HUES48 (cell line): Measurements from ENCODE around the gene TYW1.
"Not testable (repeated sequence)": the region's sequence is repeated elsewhere in the genome, so short reads cannot be mapped to it uniquely, and the experiment has no call there.

ENCODE experiments used
- H3K27ac ChIP-seq: one replicate; pipeline ENCODE4 v1.7.0; 2013; ENCODE audit warnings: low read depth, low read length, inconsistent platforms
- H3K27me3 ChIP-seq: 2 replicates; pipeline ENCODE4 v1.6.1; 2013; ENCODE audit warnings: mild to moderate bottlenecking, low read length; ENCODE audit not compliant: control insufficient read depth, insufficient read depth
- H3K36me3 ChIP-seq: 2 replicates; pipeline ENCODE4 v1.6.1; 2013; ENCODE audit warnings: low read length; ENCODE audit not compliant: control insufficient read depth, insufficient read depth
- H3K4me1 ChIP-seq: 2 replicates; pipeline ENCODE4 v1.6.1; 2013; ENCODE audit warnings: mild to moderate bottlenecking, low read length; ENCODE audit not compliant: control insufficient read depth, insufficient read depth
- H3K4me3 ChIP-seq: 2 replicates; pipeline ENCODE4 v1.5.1; 2013; ENCODE audit warnings: mild to moderate bottlenecking, low read depth, low read length
- H3K9ac ChIP-seq: 2 replicates; pipeline ENCODE4 v1.6.1; 2013; ENCODE audit warnings: mild to moderate bottlenecking, low read depth, low read length, moderate library complexity
- H3K9me3 ChIP-seq: 2 replicates; pipeline ENCODE4 v1.6.1; 2013; ENCODE audit warnings: low read length; ENCODE audit not compliant: control insufficient read depth, insufficient read depth

TYW1 gene

GRCh38 chr7:66996444-66997191 is at the start of gene TYW1:
TYW1 (plus strand) TSS chr7:66996833; CDS start chr7:66996979, 146 bp downstream.
- not testable (repeated sequence) for H3K27me3 ChIP-seq, H3K4me1 ChIP-seq, H3K9me3 ChIP-seq
- H3K36me3 ChIP-seq = peaks cover 24% of the 10 kb centered on the region
- peak within 1 kb of the TSS; percentile 75 for H3K9ac ChIP-seq
- peak within 1 kb of the TSS; percentile 97 for H3K4me3 ChIP-seq
- peak within 1 kb of the TSS; percentile 83 for H3K27ac ChIP-seq

GRCh38 chr7:66948480-66949109 is 48.0 kb upstream of the TYW1 start:
- Histone ChIP-seq H3K9me3 (no peaks in the 10 kb centered on the region), H3K36me3 (peaks cover 75% of the 10 kb centered on the region), H3K4me3 (no peak overlapping the region), H3K27ac (no peak overlapping the region), H3K4me1 (no peaks in the 10 kb centered on the region), H3K27me3 (no peaks in the 10 kb centered on the region), H3K9ac (no peak overlapping the region)

GRCh38 chr7:66950311-66950710 is 46.3 kb upstream of the TYW1 start:
- Histone ChIP-seq H3K4me3 (no peak overlapping the region), H3K27me3 (no peaks in the 10 kb centered on the region), H3K9ac (no peak overlapping the region), H3K9me3 (no peaks in the 10 kb centered on the region), H3K36me3 (peaks cover 72% of the 10 kb centered on the region), H3K4me1 (no peaks in the 10 kb centered on the region), H3K27ac (no peak overlapping the region)

- no peak overlapping the region for H3K27ac ChIP-seq
- H3K27me3 ChIP-seq = no peaks in the 10 kb centered on the region
- H3K9ac ChIP-seq = no peak overlapping the region
- H3K9me3 ChIP-seq = no peaks in the 10 kb centered on the region
- no peaks in the 10 kb centered on the region for H3K4me1 ChIP-seq
- no peak overlapping the region for H3K4me3 ChIP-seq
- H3K36me3 ChIP-seq = peaks cover 74% of the 10 kb centered on the region
These were observed 45.9 kb upstream of the TYW1 start for GRCh38 chr7:66950763-66951162.

GRCh38 chr7:66952343-66953043 is 44.1 kb upstream of the TYW1 start:
- no peak overlapping the region for H3K9ac ChIP-seq
- H3K4me3 ChIP-seq = no peak overlapping the region
- H3K27me3 ChIP-seq = no peaks in the 10 kb centered on the region
- H3K9me3 ChIP-seq = no peaks in the 10 kb centered on the region
- H3K36me3 ChIP-seq = peaks cover 88% of the 10 kb centered on the region
- no peaks in the 10 kb centered on the region for H3K4me1 ChIP-seq
- H3K27ac ChIP-seq = peak overlapping the region; percentile 78

- Histone ChIP-seq H3K9ac (no peak overlapping the region), H3K4me1 (no peaks in the 10 kb centered on the region), H3K27ac (no peak overlapping the region), H3K9me3 (no peaks in the 10 kb centered on the region), H3K36me3 (peaks cover 87% of the 10 kb centered on the region), H3K27me3 (no peaks in the 10 kb centered on the region), H3K4me3 (no peak overlapping the region)
These were observed 43.6 kb upstream of the TYW1 start for GRCh38 chr7:66953044-66953427.

- H3K4me1 ChIP-seq = no peaks in the 10 kb centered on the region
- H3K4me3 ChIP-seq = no peak overlapping the region
- H3K27me3 ChIP-seq = no peaks in the 10 kb centered on the region
- H3K9me3 ChIP-seq = no peaks in the 10 kb centered on the region
- peaks cover 48% of the 10 kb centered on the region for H3K36me3 ChIP-seq
- no peak overlapping the region for H3K9ac ChIP-seq
- H3K27ac ChIP-seq = no peak overlapping the region
These were observed 38.9 kb upstream of the TYW1 start for GRCh38 chr7:66957595-66958290.

GRCh38 chr7:66958538-66959350 is 37.9 kb upstream of the TYW1 start:
- H3K4me3 ChIP-seq = no peak overlapping the region
- H3K9ac ChIP-seq = no peak overlapping the region
- no peak overlapping the region for H3K27ac ChIP-seq
- no peaks in the 10 kb centered on the region for H3K27me3 ChIP-seq
- H3K9me3 ChIP-seq = no peaks in the 10 kb centered on the region
- H3K4me1 ChIP-seq = no peaks in the 10 kb centered on the region
- H3K36me3 ChIP-seq = peaks cover 41% of the 10 kb centered on the region

GRCh38 chr7:66960192-66960591 is 36.4 kb upstream of the TYW1 start:
- Histone ChIP-seq H3K9ac (no peak overlapping the region), H3K27me3 (no peaks in the 10 kb centered on the region), H3K4me1 (no peaks in the 10 kb centered on the region), H3K9me3 (no peaks in the 10 kb centered on the region), H3K36me3 (peaks cover 31% of the 10 kb centered on the region), H3K4me3 (no peak overlapping the region), H3K27ac (no peak overlapping the region)

- Histone ChIP-seq H3K9ac (no peak overlapping the region), H3K9me3 (peaks cover 4% of the 10 kb centered on the region; the same call in 1 of the 2 replicates), H3K27me3 (no peaks in the 10 kb centered on the region), H3K4me1 (no peaks in the 10 kb centered on the region), H3K36me3 (peaks cover 22% of the 10 kb centered on the region), H3K27ac (no peak overlapping the region), H3K4me3 (no peak overlapping the region)
These were observed 35.5 kb upstream of the TYW1 start for GRCh38 chr7:66961096-66961495.
